Keratinocyte (primary cell): ENCODE measurements around the gene ZFYVE28. TPM values are rescaled to one million over a fixed set of nuclear protein-coding genes. Genes with fewer than 3 reads are reported as not detected.

Experiments
- DNase-seq: peaks from one replicate; pipeline ENCODE4 v3.0.0-alpha.2; 2011; ENCODE audit warnings: low read depth, missing footprints, low spot score
- FAIRE-seq: peaks from 2 replicates; lab custom pipeline; 2011; peaks lifted over from hg19 to GRCh38; lab: Jason Lieb, UNC
- H2AFZ ChIP-seq: 2 replicates; pipeline ENCODE4 v1.6.0; 2012; ENCODE audit warnings: low read length, control low read depth, inconsistent platforms; ENCODE audit not compliant: control insufficient read depth
- H3K27ac ChIP-seq: 2 replicates; pipeline ENCODE4 v1.5.1; 2011; ENCODE audit warnings: low read length; ENCODE audit not compliant: control insufficient read depth, insufficient read depth
- H3K27me3 ChIP-seq: 3 replicates; pipeline ENCODE4 v1.6.0; 2011; ENCODE audit warnings: low read length; ENCODE audit not compliant: control insufficient read depth, insufficient read depth; ENCODE audit errors: extremely low read depth
- H3K36me3 ChIP-seq, 2 experiments: 2 replicates in 1 of 2; 3 replicates in 1 of 2; pipeline ENCODE4 v1.5.1; 2011; ENCODE audit warnings: low read length in 2 of 2, mild to moderate bottlenecking in 1 of 2; ENCODE audit not compliant: control insufficient read depth in 2 of 2, insufficient read depth in 2 of 2; ENCODE audit errors: extremely low read depth in 1 of 2
- H3K4me1 ChIP-seq: 3 replicates; pipeline ENCODE4 v1.5.1; 2011; ENCODE audit warnings: low read length; ENCODE audit not compliant: control insufficient read depth, insufficient read depth; ENCODE audit errors: extremely low read depth
- H3K4me2 ChIP-seq: 3 replicates; pipeline ENCODE4 v1.6.0; 2011; ENCODE audit warnings: low read depth, low read length; ENCODE audit not compliant: control insufficient read depth, insufficient read depth; ENCODE audit errors: extremely low read depth
- H3K4me3 ChIP-seq, 3 experiments: fragments of 200-600 bp in 1 of 3; sonication (generic) in 1 of 3; 2 replicates in 2 of 3; 3 replicates in 1 of 3; pipeline ENCODE4 v1.5.1; 2011 to 2016; ENCODE audit warnings: low read length in 3 of 3, mild to moderate bottlenecking in 3 of 3, control low read depth in 2 of 3, inconsistent platforms in 1 of 3, low read depth in 1 of 3, mixed read lengths in 1 of 3, mixed run types in 1 of 3, moderate library complexity in 1 of 3; ENCODE audit not compliant: control insufficient read depth in 2 of 3, insufficient read depth in 2 of 3; ENCODE audit errors: extremely low read depth in 1 of 3
- H3K79me2 ChIP-seq: 2 replicates; pipeline ENCODE4 v1.6.0; 2012; ENCODE audit warnings: low read length; ENCODE audit not compliant: control insufficient read depth, insufficient read depth
- H3K9ac ChIP-seq: 3 replicates; pipeline ENCODE4 v1.6.0; 2011; ENCODE audit warnings: low read length; ENCODE audit not compliant: control insufficient read depth, insufficient read depth; ENCODE audit errors: extremely low read depth
- H3K9me1 ChIP-seq: 3 replicates; pipeline ENCODE4 v1.6.0; 2011; ENCODE audit warnings: low read length; ENCODE audit not compliant: control insufficient read depth, insufficient read depth; ENCODE audit errors: extremely low read depth
- H3K9me3 ChIP-seq: 2 replicates; pipeline ENCODE4 v1.5.1; 2012; ENCODE audit warnings: low read depth, low read length; ENCODE audit not compliant: control insufficient read depth
- H4K20me1 ChIP-seq: 3 replicates; pipeline ENCODE4 v1.6.0; 2011; ENCODE audit warnings: low read length; ENCODE audit not compliant: control insufficient read depth, insufficient read depth; ENCODE audit errors: extremely low read depth
- EZH2 ChIP-seq: IDR thresholded peaks from one replicate; pipeline ENCODE4 v1.6.1; 2012; ENCODE audit warnings: inconsistent platforms, mild to moderate bottlenecking, low read length, moderate library complexity
- dilution Hi-C: fragments of 300-500 bp; cut with MboI; formaldehyde crosslinking; loops from one replicate; pipeline ENCODE4 v1.7.0; 2020; ENCODE audit warnings: low sequenced_read_pairs; ENCODE audit not compliant: extremely low pct_ligation_motif_present
- polyA plus RNA-seq, 5 experiments: library from polyadenylated mRNA; depleted of rRNA in 3 of 5; stranded (reverse) in 3 of 5; stranded (forward) in 1 of 5; unstranded in 1 of 5; fragments of >200 nt; gene quantifications; 1 replicate in 1 of 5; 2 replicates in 3 of 5; 3 replicates in 1 of 5; pipeline versions ENCODE4 v1.2.1 to v1.2.3, GENCODE V29; 2011 to 2012; ENCODE audit warnings: missing spikeins in 2 of 5, low read depth in 1 of 5, low replicate concordance in 1 of 5
- TF ChIP-seq, protein P1 (sequence below), 3 experiments: IDR thresholded peaks in 1 of 3; conservative IDR thresholded peaks in 1 of 3; optimal IDR thresholded peaks in 1 of 3; 2 replicates in 2 of 3; 3 replicates in 1 of 3; pipeline versions ENCODE3 to v1.5.1; 2011; ENCODE audit warnings: low read length in 3 of 3, mild to moderate bottlenecking in 3 of 3, moderate library complexity in 2 of 3, control low read depth in 1 of 3, inconsistent platforms in 1 of 3; ENCODE audit not compliant: insufficient read depth in 2 of 3; ENCODE audit errors: extremely low read depth in 1 of 3

Gene ZFYVE28
- polyA plus RNA-seq, 1 donor (not counting 4 experiments of a cell fraction or from before 2014, with no cell fraction given), result 0.33 TPM

GRCh38 chr4:2303686-2304320 is 114.6 kb downstream of the ZFYVE28 start:
- H3K27ac ChIP-seq, result no peak overlapping the region
- dilution Hi-C loops, result no loop called here

GRCh38 chr4:2303121-2303685 is 115.2 kb downstream of the ZFYVE28 start:
- no peak overlapping the region for H3K4me2 ChIP-seq
- DNase-seq (no peak), FAIRE-seq (no peak)
- H3K79me2 ChIP-seq, result no peaks in the 10 kb centered on the region
- no peaks in the 10 kb centered on the region for H3K36me3 ChIP-seq
- dilution Hi-C loops, result no loop called here
- H2AFZ ChIP-seq, result no peak overlapping the region
- H3K9me1 ChIP-seq, result no peaks in the 10 kb centered on the region
- no peak overlapping the region for H3K4me3 ChIP-seq
- TF ChIP-seq, protein P1, sequence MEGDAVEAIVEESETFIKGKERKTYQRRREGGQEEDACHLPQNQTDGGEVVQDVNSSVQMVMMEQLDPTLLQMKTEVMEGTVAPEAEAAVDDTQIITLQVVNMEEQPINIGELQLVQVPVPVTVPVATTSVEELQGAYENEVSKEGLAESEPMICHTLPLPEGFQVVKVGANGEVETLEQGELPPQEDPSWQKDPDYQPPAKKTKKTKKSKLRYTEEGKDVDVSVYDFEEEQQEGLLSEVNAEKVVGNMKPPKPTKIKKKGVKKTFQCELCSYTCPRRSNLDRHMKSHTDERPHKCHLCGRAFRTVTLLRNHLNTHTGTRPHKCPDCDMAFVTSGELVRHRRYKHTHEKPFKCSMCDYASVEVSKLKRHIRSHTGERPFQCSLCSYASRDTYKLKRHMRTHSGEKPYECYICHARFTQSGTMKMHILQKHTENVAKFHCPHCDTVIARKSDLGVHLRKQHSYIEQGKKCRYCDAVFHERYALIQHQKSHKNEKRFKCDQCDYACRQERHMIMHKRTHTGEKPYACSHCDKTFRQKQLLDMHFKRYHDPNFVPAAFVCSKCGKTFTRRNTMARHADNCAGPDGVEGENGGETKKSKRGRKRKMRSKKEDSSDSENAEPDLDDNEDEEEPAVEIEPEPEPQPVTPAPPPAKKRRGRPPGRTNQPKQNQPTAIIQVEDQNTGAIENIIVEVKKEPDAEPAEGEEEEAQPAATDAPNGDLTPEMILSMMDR (optimal IDR thresholded peaks at IDR 0.05 in 1 of 3, IDR thresholded peaks at IDR 0.05 in 1 of 3, conservative IDR thresholded peaks at IDR 0.05 in 1 of 3; ENCODE audit: extremely low read depth in 1 of 3, insufficient read depth in 2 of 3, low read length in 3 of 3), result no peak
- no peak for TF ChIP-seq EZH2
- no peaks in the 10 kb centered on the region for H4K20me1 ChIP-seq
- H3K27ac ChIP-seq, result no peak overlapping the region
- H3K27me3 ChIP-seq, result peaks cover 9% of the 10 kb centered on the region
- no peaks in the 10 kb centered on the region for H3K9me3 ChIP-seq
- no peaks in the 10 kb centered on the region for H3K4me1 ChIP-seq
- H3K9ac ChIP-seq, result no peak overlapping the region

More at GRCh38 chr4:2303686-2304320, 114.6 kb downstream of the ZFYVE28 start:
- H3K27me3 ChIP-seq, result peaks cover 9% of the 10 kb centered on the region
- H3K4me2 ChIP-seq, result no peak overlapping the region
- no peaks in the 10 kb centered on the region for H3K79me2 ChIP-seq
- H2AFZ ChIP-seq, result no peak overlapping the region
- TF ChIP-seq EZH2, result no peak
- TF ChIP-seq, protein P1 (optimal IDR thresholded peaks at IDR 0.05 in 1 of 3, IDR thresholded peaks at IDR 0.05 in 1 of 3, conservative IDR thresholded peaks at IDR 0.05 in 1 of 3; ENCODE audit: extremely low read depth in 1 of 3, insufficient read depth in 2 of 3, low read length in 3 of 3), result no peak
- H4K20me1 ChIP-seq, result no peaks in the 10 kb centered on the region
- FAIRE-seq (no peak), DNase-seq (no peak)
- H3K9me1 ChIP-seq, result no peaks in the 10 kb centered on the region
- no peaks in the 10 kb centered on the region for H3K36me3 ChIP-seq
- H3K4me3 ChIP-seq, result no peak overlapping the region
- H3K4me1 ChIP-seq, result no peaks in the 10 kb centered on the region
- H3K9me3 ChIP-seq, result no peaks in the 10 kb centered on the region
- no peak overlapping the region for H3K9ac ChIP-seq
